ENCODE results near the gene ZSCAN32.

Gene ZSCAN32

GRCh38 chr16:3434373-3434772 is 33.6 kb upstream of the ZSCAN32 start:
- TF ChIP-seq, protein P1, sequence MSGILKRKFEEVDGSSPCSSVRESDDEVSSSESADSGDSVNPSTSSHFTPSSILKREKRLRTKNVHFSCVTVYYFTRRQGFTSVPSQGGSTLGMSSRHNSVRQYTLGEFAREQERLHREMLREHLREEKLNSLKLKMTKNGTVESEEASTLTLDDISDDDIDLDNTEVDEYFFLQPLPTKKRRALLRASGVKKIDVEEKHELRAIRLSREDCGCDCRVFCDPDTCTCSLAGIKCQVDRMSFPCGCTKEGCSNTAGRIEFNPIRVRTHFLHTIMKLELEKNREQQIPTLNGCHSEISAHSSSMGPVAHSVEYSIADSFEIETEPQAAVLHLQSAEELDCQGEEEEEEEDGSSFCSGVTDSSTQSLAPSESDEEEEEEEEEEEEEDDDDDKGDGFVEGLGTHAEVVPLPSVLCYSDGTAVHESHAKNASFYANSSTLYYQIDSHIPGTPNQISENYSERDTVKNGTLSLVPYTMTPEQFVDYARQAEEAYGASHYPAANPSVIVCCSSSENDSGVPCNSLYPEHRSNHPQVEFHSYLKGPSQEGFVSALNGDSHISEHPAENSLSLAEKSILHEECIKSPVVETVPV (CRISPR knock-in tag; IDR thresholded peaks at IDR 0.05) = no peak
- TF ChIP-seq PATZ1 (CRISPR knock-in tag; IDR thresholded peaks at IDR 0.05; ENCODE audit: borderline replicate concordance) (no peak), ARNTL (CRISPR knock-in tag; IDR thresholded peaks at IDR 0.05; ENCODE audit: borderline replicate concordance, low read depth) (no peak), SNAI2 (CRISPR knock-in tag; IDR thresholded peaks at IDR 0.05) (no peak), TCF4 (CRISPR knock-in tag; IDR thresholded peaks at IDR 0.05; ENCODE audit: borderline replicate concordance) (no peak), ZNF70 (CRISPR knock-in tag; IDR thresholded peaks at IDR 0.05) (no peak), ZNF8 (CRISPR knock-in tag; IDR thresholded peaks at IDR 0.05) (no peak), BACH2 (CRISPR knock-in tag; IDR thresholded peaks at IDR 0.05; ENCODE audit: borderline replicate concordance) (no peak), CSDC2 (CRISPR knock-in tag; IDR thresholded peaks at IDR 0.05) (no peak), TOX (CRISPR knock-in tag; IDR thresholded peaks at IDR 0.05; ENCODE audit: borderline replicate concordance) (no peak), ESRRG (CRISPR knock-in tag; IDR thresholded peaks at IDR 0.05) (no peak), POU6F1 (CRISPR knock-in tag; IDR thresholded peaks at IDR 0.05; ENCODE audit: borderline replicate concordance, low read depth) (no peak), RARB (CRISPR knock-in tag; IDR thresholded peaks at IDR 0.05) (no peak), ZNF565 (CRISPR knock-in tag; conservative IDR thresholded peaks at IDR 0.05; ENCODE audit: low read depth) (no peak), ZFP30 (CRISPR knock-in tag; IDR thresholded peaks at IDR 0.05) (no peak), ISL1 (CRISPR knock-in tag; IDR thresholded peaks at IDR 0.05) (no peak)
- TF ChIP-seq, protein P2, sequence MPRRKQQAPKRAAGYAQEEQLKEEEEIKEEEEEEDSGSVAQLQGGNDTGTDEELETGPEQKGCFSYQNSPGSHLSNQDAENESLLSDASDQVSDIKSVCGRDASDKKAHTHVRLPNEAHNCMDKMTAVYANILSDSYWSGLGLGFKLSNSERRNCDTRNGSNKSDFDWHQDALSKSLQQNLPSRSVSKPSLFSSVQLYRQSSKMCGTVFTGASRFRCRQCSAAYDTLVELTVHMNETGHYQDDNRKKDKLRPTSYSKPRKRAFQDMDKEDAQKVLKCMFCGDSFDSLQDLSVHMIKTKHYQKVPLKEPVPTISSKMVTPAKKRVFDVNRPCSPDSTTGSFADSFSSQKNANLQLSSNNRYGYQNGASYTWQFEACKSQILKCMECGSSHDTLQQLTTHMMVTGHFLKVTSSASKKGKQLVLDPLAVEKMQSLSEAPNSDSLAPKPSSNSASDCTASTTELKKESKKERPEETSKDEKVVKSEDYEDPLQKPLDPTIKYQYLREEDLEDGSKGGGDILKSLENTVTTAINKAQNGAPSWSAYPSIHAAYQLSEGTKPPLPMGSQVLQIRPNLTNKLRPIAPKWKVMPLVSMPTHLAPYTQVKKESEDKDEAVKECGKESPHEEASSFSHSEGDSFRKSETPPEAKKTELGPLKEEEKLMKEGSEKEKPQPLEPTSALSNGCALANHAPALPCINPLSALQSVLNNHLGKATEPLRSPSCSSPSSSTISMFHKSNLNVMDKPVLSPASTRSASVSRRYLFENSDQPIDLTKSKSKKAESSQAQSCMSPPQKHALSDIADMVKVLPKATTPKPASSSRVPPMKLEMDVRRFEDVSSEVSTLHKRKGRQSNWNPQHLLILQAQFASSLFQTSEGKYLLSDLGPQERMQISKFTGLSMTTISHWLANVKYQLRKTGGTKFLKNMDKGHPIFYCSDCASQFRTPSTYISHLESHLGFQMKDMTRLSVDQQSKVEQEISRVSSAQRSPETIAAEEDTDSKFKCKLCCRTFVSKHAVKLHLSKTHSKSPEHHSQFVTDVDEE (CRISPR knock-in tag; IDR thresholded peaks at IDR 0.05) = no peak
- ATAC-seq = no peak

- no peak for TF ChIP-seq ZFP3 (CRISPR knock-in tag; IDR thresholded peaks at IDR 0.05)
- TF ChIP-seq BACH2 (CRISPR knock-in tag; IDR thresholded peaks at IDR 0.05; ENCODE audit: borderline replicate concordance) = no peak
- no peak for TF ChIP-seq OSR1 (CRISPR knock-in tag; IDR thresholded peaks at IDR 0.05)
- TF ChIP-seq ESRRG (CRISPR knock-in tag; IDR thresholded peaks at IDR 0.05) = no peak
- no peak for TF ChIP-seq CSDC2 (CRISPR knock-in tag; IDR thresholded peaks at IDR 0.05)
- no peak for TF ChIP-seq PPARA (CRISPR knock-in tag; IDR thresholded peaks at IDR 0.05; ENCODE audit: borderline replicate concordance)
- ATAC-seq = peak; percentile 50
Measured at GRCh38 chr16:3431779-3432219, 31.0 kb upstream of the ZSCAN32 start.

- no peak for TF ChIP-seq TOX (CRISPR knock-in tag; IDR thresholded peaks at IDR 0.05; ENCODE audit: borderline replicate concordance)
- no peak for TF ChIP-seq PATZ1 (CRISPR knock-in tag; IDR thresholded peaks at IDR 0.05; ENCODE audit: borderline replicate concordance)
- TF ChIP-seq ZFP30 (CRISPR knock-in tag; IDR thresholded peaks at IDR 0.05) = no peak
- TF ChIP-seq, protein P1 (CRISPR knock-in tag; IDR thresholded peaks at IDR 0.05) = no peak
- TF ChIP-seq TCF4 (CRISPR knock-in tag; IDR thresholded peaks at IDR 0.05; ENCODE audit: borderline replicate concordance) = no peak
- no peak for TF ChIP-seq SNAI2 (CRISPR knock-in tag; IDR thresholded peaks at IDR 0.05)
- no peak for TF ChIP-seq ZNF8 (CRISPR knock-in tag; IDR thresholded peaks at IDR 0.05)
- no peak for TF ChIP-seq ARNTL (CRISPR knock-in tag; IDR thresholded peaks at IDR 0.05; ENCODE audit: borderline replicate concordance, low read depth)
- TF ChIP-seq OSR1 (CRISPR knock-in tag; IDR thresholded peaks at IDR 0.05) = no peak
- no peak for TF ChIP-seq ZFP3 (CRISPR knock-in tag; IDR thresholded peaks at IDR 0.05)
- TF ChIP-seq RARB (CRISPR knock-in tag; IDR thresholded peaks at IDR 0.05) = no peak
- TF ChIP-seq GLIS3 (CRISPR knock-in tag; IDR thresholded peaks at IDR 0.05) = no peak
- no peak for TF ChIP-seq ZC3H10 (CRISPR knock-in tag; IDR thresholded peaks at IDR 0.05)
- TF ChIP-seq BACH2 (CRISPR knock-in tag; IDR thresholded peaks at IDR 0.05; ENCODE audit: borderline replicate concordance) = no peak
- no peak for ATAC-seq
Measured at GRCh38 chr16:3413730-3414379, 13.1 kb upstream of the ZSCAN32 start.
